HG02610 (cell line): Measurements from ENCODE around the gene SNCAIP.
A peak's percentile ranks its signal among the peaks of the same experiment; 100 is the strongest.
"Not testable (repeated sequence)": the region's sequence is repeated elsewhere in the genome, so short reads cannot be mapped to it uniquely, and the experiment has no call there.

Experiments
- ATAC-seq: cut with Tn5 transposase; IDR thresholded peaks from one replicate; pipeline ENCODE4 v1.9.1; 2021; ENCODE audit warnings: mild to moderate bottlenecking, moderate library complexity; ENCODE audit not compliant: unreplicated experiment

Gene SNCAIP

GRCh38 chr5:122312591-122313406 is 762 bp downstream of the SNCAIP start:
- no peak for ATAC-seq

DNA sequence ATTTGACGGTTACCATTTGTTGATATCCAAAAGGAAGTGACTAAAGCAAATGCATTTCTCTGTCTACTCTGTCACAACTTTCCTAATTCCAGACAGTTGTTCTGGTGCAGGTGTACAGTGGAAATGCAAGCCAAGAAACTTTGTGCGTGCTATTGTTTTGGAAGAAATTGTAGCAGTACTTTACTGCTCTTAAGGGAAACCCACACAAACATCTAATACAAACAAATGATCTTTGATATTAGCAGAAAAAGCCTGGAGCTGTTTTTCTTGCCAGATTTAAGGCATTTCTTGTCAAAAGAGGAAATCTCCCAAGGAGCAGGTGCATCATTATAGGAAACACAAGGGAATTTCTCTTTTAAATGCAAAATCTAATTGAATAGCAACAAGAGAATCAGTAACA is 2.0 kb downstream of the SNCAIP start:
- no peak for ATAC-seq

GRCh38 chr5:122315521-122315920 is 3.5 kb downstream of the SNCAIP start:
- ATAC-seq = no peak

GRCh38 chr5:122316656-122317055 is 4.6 kb downstream of the SNCAIP start:
- no peak for ATAC-seq

DNA sequence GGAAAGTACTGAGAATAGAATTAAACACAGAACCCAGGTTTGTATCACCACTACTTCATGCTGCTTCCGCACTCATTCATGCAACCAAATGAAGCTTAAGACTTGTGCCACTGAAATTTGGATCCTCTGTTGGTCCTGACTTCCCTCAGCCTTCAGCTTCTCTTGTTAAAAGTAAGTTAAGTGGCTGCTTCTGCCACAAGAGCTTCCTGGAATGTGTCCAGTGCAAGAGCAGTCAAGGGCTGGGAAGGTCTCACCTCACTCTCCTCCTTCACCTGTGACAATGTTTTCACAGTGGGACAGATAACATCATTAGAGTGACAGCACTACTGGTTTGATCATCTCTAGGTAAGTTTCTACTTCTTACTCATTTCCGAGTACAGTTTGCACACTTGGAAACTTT is 7.9 kb downstream of the SNCAIP start:
- ATAC-seq = no peak

DNA sequence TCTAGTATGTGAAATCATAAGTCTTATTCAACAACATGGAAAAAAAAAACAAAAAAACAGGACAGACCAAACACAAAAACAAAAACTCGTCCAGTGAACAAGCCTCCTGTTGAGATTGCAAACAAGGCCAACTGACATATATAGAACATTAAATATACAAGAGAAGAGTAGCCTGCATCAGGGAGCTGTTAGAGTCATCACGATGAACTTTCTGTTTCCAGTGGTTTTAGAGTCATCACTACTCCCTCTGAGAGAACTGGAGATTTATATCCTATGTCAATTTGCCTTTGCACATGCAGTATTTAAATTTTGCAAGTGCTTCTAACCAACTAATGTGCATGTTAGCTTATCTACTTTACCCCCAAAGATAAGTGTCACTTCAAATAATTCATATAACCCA is 9.9 kb downstream of the SNCAIP start:
- ATAC-seq = no peak

DNA sequence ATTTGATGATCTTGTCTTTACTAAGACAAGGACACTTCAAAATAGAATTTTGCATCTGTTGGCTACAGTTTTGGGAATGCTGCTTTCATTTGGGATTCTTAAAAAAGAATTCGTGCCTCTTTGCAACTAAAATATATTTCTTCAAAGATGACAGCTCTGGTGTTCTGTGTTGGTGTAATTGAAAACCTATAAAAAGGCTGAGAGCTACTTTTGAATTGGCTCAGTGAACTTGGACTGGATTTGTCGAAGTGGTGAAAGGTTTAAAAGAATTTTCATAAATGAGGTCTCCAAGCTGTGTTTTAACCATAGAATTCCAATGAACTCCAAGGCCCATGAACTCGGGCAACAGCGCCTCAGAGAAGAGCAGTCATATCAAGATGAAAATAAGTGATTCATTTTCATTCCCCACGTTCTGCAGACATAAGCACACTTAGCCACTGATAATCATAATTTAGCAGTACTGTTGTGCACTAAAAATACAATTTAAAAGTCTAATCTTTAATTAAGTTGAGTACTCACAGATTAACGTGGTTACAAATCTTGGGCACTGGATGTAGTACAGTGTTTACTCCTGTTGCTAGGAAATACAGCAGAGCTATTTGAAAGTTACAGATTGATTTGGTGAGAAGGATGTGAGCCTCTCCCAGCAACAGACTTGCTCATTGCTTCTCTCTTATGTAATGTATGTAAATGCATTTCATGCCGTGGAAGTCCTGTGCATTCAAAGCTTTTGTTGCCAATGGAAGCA is 10.9 kb downstream of the SNCAIP start:
- no peak for ATAC-seq

- ATAC-seq = no peak
Measured at GRCh38 chr5:122323738-122324137, 11.7 kb downstream of the SNCAIP start.

DNA sequence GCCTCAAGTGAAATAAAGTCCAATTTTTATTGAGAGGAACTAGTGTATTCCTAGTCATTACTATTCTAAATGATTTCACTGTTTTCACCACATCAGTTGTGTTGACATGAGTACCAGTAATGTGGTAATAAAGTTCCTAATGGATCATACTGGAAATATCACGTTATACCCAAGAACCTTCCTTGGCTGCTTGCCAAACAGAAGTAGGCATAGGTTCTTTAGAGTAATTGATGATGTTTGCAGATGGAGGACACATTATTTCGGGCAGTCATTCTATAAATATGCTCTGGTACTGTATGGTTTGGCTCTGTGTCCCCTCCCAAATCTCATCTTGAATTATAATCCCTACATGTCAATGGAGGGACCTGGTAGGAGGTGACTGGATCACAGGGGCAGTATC is 15.1 kb downstream of the SNCAIP start:
- no peak for ATAC-seq

DNA sequence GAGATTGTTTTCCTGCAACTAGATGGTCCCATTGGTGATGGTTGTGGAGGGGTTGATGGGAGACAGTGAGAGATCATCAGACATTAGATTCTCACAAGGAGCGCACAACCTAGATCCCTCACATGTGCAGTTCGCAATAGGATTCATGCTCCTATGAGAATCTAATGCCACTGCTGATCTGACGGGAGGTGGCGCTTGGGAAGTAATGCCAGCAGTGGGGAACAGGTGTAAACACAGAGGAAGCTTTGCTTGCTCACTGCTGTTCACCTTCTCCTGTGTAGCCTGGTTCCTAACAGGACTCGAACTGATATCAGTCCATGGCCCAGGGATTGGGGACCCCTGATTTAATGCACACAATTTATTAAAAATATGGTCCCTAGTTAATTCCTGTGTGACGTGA is 18.8 kb downstream of the SNCAIP start:
- ATAC-seq = no peak

DNA sequence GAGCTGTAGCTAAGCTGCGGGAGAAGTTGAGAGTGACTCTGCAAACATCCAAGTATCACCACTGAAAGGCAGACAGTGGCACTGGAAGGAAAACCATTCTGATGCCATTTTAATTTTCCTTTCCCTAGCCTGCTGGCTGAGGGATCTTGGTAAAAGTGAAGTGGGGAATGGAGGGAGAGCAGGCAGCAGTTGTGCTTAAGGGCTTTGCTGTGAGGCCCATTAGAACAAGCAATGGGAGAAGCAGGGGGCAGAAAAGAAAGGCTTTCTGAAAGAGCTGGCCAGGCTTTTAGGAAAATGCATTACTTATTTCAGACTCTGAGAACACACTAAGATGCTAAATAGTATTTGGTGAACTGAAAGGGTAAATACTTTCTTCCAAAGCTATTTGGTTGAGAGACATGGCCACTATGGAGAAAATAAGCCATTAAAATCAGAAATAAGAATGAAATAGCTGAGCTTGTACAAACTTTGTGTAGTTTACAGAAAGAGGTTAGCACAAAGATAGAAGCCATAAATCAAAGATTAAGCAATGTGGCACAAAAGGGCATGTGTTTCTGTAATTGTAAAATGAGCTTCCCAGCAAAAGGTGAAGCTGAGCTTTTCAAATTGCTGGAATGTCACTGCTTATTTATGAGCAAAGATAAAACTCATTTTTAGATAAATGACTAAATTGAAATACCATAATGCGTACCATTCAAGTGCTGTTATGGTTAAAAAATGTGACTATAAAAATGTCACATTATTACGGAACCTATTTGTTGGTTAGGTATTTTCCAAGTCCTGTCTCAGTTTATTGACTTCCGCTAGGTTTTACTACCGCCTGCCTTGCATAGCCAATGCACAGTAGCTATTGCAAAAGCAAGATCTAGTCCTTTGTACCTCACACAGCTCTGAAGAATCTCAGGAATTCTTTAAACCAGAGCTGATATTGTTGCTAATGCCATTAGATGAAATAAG is 20.8 kb downstream of the SNCAIP start:
- ATAC-seq = no peak

DNA sequence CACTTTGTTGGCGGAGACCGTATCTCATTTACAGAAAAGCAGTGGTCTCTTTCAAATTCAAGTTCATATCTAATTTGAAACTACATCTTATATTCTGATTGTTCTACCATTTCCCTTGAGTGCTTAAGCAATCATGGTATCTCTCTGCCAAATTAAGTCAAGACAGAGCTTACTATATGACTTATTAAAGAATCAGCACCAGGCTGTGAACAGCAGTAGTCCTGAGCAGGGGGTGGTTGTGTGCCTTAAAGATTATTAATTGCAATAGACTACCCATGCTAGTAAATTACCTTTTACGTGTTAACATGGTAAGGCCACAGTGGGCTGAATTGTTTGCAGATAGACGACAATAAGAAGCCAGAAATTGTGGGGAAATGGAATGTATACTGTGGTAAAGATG is 21.5 kb downstream of the SNCAIP start:
- ATAC-seq = no peak

DNA sequence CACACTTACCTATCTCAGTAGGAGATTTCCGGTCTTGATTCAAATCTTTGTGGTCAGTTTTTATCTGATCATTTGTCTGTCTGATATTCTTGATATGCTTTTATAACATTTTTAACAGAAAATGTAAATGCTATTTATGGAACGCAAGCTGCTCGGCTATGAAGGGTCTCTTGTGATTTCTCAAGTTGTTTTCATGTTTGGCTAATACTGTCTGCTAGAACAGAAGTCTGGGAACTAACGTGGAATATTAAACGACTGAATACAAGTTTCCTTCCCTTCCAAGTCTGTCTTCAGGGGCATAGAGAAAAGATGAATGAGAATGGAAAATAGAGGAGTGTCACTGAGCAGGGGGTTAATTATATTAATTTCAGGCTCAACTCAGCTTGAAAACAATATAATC is 27.6 kb downstream of the SNCAIP start:
- no peak for ATAC-seq

GRCh38 chr5:122341087-122341486 is 29.1 kb downstream of the SNCAIP start:
- ATAC-seq = peak; percentile 43

- no peak for ATAC-seq
Measured at GRCh38 chr5:122342256-122342655, 30.2 kb downstream of the SNCAIP start.

DNA sequence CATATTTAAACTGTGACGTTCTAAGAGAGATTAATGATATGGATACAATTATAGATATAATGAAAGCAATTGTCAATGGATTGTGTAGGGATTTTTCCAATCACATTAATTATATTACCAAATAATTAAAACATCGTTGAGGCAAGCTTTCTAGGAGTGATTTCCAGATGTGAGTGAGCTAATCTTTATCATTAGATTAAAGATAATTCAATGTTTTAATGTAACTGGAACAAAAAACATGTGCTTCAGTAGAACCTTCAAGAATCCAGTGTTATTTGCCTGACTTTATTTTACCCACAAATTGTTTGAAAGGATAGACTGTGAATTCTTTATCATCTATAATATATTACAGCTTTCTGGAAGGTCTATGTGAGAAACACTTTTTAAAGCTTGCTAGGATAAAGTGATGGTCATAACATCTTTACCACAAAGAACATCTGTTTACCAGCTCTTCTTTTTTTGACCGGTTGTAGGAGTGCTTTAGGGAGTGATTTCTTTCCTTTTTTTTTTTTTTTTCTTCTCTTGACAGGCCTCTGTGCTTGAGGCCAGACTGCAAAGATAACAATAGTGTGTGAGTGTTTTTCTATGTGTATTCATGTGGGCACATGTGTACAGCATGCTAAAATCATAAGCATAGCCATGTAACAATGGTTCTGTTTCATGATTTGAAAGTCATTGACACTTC is 35.0 kb downstream of the SNCAIP start:
- ATAC-seq = no peak

GRCh38 chr5:122350496-122350895 is 38.5 kb downstream of the SNCAIP start:
- no peak for ATAC-seq

GRCh38 chr5:122351416-122352157 is 39.5 kb downstream of the SNCAIP start:
- ATAC-seq = no peak

- no peak for ATAC-seq
Measured at GRCh38 chr5:122352331-122352730, 40.3 kb downstream of the SNCAIP start.

GRCh38 chr5:122353361-122353760 is 41.3 kb downstream of the SNCAIP start:
- not testable (repeated sequence) for ATAC-seq
